ENCODE data around the gene SYN1.

Gene SYN1

GRCh38 chrX:47595716-47596251 is 23.9 kb downstream of the SYN1 start:
- DNase-seq, result no peak

DNA sequence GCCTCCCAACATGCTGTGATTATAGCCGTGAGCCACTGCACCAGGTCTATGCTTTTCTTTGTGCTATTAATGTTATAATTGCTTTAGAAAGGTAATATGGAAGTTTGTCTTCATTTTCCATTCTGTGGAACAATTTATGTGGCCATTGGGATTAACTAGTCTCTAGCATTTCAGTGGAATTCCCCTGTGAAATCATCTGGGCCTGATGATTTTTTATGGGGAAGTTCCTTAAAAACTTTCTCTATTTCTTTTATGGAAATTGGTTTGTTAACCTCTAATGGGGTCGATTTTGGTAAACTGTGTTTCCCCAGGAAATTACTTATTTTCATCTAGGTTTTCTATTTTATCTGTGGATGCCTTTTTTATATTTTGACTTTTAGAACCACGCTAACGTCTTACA is 26.1 kb downstream of the SYN1 start:
- no peak for DNase-seq

DNA sequence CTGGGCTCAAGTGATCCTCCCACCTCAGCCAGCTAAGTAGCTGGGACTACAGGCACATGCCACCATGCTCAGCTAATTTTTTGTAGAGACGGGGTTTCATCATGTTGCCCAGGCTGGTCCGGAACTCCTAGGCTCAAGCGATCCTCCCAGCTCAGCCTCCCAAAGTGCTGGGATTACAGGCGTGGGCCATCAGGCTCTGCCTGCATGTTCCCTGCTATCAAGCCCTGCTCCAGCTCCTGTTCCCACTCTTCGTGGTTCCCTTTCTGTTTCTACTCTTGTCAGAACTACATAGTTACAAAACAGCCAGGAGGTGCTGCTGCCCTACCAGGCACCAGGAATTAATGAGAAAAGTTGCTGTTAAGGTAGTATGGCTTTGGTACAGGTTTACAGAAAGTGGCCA is 28.7 kb downstream of the SYN1 start:
- DNase-seq, result peak; percentile 9 to 15

- no peak for DNase-seq
Measured at GRCh38 chrX:47587906-47588735, 31.5 kb downstream of the SYN1 start.

DNA sequence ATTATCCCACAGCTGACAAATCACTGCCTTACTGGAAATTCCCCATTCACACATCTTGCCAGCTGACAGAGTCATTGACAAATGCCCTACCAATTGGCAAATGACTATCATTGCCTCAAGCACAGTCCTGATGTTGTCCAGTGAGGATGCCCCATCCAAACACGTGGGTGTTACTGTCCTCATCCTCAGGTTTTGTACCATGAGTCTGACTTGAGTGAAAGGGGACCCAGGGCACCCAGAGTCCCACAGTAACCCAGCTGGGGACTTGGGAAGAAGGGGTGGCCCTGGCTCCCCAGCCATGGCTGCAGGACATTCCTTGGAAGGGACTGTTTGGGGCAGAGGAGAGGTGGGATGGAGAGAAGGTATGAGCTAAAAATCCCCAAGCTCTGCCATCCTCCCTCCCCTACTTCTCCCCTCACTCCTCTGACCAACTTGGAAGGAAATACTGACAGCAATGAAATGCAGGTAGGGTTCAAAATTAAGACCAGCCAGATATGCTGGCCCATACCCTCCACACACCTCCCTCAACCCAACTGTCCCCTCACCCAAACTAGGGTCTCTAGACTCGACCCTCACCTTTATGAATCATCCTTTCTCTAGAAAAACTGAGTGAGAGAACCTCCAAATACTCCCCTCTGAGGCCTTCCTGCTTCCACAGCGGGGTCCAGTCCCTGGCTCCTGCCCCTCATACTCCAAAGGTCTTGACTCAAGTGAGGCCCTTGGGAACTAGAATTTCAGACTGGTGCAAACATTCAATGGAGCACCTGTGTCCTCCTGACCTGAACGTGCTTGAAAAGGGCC is 32.4 kb downstream of the SYN1 start:
- DNase-seq, result peak in 1 of 2 donors; percentile 9

DNA sequence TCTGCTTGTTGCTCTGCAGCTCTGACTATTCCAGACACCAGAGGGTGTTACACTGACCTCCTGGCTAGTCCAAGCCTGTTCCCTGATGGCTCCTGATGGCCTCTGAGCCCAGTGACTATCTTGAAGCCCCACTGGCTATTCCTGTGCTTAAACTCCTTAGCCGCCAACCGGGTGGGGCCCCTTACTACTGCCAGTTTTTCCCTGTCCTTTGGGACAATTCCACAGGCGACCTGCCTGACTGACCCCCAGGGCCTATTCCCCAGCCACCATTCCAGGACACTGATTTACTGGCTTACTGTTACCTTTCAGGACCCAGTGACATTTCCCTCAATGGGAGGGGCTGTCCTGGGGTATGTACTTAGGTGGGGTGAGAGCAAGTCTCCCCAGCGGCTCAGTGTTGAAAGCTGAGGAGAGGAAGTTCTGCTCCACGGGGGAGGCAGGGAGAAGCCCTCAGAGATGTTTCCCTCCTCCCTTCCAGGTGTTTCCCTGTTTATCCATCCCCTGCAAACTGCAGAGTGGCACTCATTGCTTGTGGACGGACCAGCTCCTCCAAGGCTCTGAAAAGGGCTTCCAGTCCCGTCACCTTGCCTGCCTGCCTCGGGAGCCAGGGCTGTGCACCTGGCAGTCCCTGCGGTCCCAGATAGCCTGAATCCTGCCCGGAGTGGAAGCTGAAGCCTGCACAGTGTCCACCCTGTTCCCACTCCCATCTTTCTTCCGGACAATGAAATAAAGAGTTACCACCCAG is 33.4 kb downstream of the SYN1 start:
- no peak for DNase-seq

DNA sequence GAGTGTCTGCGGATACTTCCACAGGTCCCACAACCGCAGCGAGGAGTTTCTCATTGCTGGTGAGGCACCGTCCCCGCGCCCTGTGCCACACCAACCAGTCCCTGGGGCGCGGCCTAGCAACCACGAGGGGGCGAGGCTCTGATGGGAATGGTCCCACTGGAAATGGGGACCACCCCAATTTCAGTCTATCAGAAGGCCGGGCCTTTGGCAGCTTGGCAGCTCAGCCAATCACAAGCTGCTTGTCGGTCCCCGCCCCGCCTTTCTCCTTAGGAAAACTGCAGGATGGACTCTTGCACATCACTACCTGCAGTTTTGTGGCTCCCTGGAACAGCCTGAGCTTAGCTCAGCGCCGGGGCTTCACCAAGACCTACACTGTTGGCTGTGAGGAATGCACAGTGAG is 34.4 kb downstream of the SYN1 start:
- no peak for DNase-seq

- DNase-seq, result no peak
Measured at GRCh38 chrX:47584714-47585113, 34.9 kb downstream of the SYN1 start.

DNA sequence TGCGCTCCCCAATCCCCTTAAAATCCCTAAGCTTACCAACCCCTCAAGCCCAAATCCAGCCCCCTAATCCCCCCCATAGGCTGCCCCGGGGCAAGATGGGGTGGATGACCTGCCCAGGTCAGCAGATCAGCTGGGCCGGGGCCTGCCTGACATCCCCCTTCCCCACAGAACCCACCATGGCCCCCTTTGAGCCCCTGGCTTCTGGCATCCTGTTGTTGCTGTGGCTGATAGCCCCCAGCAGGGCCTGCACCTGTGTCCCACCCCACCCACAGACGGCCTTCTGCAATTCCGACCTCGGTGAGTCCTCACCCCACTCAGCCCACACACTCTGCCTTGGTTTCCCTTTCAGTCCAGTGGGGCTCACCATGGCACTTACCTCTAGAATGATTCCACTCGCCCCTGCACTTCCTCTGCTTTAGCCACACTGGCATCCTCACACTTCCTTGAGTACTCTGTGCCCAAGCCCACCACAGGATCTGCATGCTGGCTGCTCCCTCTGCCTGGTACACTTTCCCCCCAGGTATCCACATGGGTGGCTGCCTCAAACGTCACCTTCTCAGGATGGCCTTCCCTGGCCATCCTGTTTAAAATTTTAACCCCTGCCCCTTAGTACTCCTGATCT is 36.3 kb downstream of the SYN1 start:
- DNase-seq, result no peak

GRCh38 chrX:47581731-47582647 is 37.7 kb downstream of the SYN1 start, which contains the start of gene TIMP1:
TSS of gene TIMP1 (plus strand) at chrX:47582436. CDS start at chrX:47583416, 980 bp downstream.
- DNase-seq, result peak; percentile 87 to 89

GRCh38 chrX:47579537-47579936 is 40.1 kb downstream of the SYN1 start:
- DNase-seq, result peak; percentile 87 to 93

DNA sequence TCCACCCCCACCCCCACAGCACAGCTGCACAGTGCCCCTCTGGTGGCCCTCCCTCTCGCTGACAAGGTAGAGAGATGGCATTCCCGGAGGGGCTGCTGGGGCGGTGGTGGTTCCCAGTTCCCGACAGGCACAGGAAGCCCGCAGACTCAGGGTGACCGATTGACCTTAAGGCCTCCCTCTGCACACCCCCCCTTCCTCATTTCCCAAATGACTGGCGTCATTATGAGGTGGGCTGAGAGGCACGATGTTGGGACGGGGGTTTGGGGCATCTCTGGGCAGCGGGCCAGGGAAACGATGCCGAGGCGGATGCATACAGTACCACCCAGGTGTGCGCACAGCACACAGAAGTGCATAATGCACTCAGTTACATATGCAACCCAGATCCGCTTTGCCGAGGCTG is 41.0 kb downstream of the SYN1 start:
- peak; percentile 27 to 55 for DNase-seq

DNA sequence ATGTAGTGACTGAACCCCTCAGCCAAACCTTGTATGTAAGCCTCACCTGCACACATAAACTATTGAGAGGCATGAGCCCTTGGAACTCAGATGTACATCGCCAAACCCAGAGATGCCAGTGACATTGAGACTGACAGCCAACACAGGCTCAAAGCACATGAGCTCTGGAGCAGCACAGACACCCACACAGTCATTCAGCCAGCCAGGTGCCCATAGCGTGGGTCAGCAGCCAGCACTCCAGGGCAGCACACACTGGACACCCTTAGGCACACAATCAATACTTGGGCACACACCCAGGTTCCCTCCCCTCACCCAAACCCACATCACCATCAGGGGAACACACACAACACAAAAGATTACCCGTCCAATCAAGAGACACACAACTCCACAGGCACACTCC is 41.8 kb downstream of the SYN1 start:
- no peak for DNase-seq

DNA sequence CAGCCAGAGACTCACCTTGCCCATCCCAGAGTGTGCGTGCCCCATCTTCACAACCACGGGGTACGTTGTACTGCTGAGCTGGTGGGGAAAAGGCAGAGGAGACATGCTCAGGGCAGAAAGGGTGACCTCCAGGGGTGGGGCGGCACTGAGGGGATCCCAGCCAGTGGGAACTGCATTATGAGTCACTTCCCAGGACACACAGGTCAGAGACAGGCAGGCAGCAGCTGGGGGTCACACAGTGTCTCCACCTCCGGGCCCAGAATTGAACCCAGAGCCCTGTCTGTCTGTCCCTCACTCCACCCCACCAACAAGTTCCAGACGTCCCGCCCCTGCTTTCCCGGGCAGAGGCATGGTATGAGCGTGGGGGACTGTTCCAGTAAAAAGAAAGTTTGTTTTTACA is 42.2 kb downstream of the SYN1 start:
- no peak for DNase-seq

DNA sequence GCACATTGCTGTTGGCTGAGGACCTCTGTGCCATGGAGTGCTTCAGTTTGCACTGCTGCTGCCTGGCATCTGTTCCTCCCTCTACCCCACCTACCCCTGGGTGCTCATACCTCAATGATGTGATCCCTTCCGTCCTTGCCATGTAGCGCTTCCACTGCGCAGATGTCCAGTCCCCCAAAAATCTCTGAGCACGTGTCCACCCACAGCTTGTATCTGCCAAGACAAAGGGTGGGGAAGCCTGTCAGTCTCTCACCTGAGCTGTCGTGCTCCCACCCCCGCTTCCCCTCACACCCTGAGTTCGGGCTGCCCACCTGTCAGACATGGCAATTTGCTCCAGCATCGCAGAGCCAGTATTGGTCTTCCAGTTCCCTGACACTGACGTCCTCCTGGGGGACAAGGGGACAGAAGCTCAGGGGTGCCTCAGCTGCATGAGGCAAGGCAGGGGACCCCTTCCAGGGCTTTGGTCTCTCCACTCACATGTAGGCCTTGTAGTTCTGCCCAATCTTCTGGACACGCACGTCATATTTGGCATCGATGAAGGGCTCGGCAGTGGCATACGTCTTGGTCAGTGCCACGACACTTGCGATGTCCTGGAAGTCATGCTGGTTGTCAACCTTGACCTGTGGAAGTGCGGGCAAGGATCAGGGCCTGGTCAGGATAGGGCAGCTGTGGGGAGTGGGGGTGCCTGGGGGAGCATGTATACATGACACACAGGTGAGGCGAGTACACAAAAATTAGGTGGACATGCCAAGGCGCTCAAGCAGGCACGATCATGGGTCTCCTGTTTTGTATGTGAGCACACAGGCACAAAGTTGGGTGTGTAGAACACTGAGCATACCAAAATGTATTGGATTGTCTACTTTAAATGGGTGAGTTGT is 43.4 kb downstream of the SYN1 start:
- DNase-seq, result no peak

DNA sequence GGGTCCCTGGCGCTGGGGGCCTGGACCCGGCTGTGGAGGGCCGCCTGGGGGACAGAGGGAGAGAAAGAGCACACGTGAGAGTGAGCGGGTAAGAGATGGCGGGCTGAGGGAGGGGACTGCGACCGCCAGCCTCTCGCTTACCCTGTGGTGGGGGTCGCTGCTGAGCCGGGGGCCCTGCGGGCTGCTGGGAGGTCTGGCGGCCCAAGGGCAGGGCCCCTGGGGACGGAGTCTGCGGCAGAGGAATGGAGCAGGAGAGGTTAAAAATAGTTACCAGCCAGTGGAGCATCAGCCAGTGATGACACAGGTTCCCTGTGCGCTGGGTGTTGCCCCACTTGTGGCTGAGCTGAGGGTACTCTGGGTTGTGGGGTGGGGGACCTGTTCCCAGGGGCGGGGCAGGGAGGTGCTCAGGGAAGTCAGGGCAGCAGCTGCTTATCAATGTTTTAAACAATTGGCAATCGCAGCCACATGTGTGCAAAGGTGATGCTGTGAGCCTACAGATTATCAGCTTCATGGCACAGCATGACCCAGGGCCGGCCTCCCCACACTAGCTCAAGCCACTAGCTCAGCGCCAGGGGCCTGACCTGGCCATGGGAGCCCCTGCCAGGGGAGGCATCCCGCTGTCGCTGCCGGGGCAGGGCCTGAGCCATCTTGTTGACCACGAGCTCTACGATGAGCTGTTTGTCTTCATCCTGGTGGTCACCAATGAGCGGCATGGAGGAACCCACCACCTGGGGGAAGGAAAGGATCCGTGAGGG is 44.9 kb downstream of the SYN1 start:
- DNase-seq, result no peak

- DNase-seq, result no peak
Measured at GRCh38 chrX:47574076-47574546, 45.5 kb downstream of the SYN1 start.

- no peak for DNase-seq
Measured at GRCh38 chrX:47573341-47574075, 46.1 kb downstream of the SYN1 start.
